Measurements from ENCODE around the gene ODAD2.
"Not testable (repeated sequence)": the region's sequence is repeated elsewhere in the genome, so short reads cannot be mapped to it uniquely, and the experiment has no call there.

GRCh38 chr10:27958383-27958782 lies 40.5 kb downstream of the ODAD2 start:
- not testable (repeated sequence) for TF ChIP-seq CTBP1 (IDR thresholded peaks at IDR 0.05; ENCODE audit: borderline replicate concordance); PKNOX1 (IDR thresholded peaks at IDR 0.05); L3MBTL2 (conservative IDR thresholded peaks at IDR 0.05); FOXK2 (IDR thresholded peaks at IDR 0.05); BHLHE40 (IDR thresholded peaks at IDR 0.05; ENCODE audit: borderline replicate concordance)
